ENCODE data around the gene TALDO1. TPM values are rescaled to one million over a fixed set of nuclear protein-coding genes. Genes with fewer than 3 reads are reported as not detected.

TALDO1 gene
- total RNA-seq, 1 donor from 2014 or later, result 101 TPM

- Histone ChIP-seq H3K4me3 (peak overlapping the region; percentile 81), H3K4me1 (peaks cover 42% of the 10 kb centered on the region), H3K27ac (replicated peaks) (peak overlapping the region; percentile 85), H3K36me3 (peaks cover 26% of the 10 kb centered on the region), H3K9me3 (replicated peaks) (no peaks in the 10 kb centered on the region), H3K27me3 (ENCODE audit: low read depth) (no peaks in the 10 kb centered on the region)
- DNase-seq, result no peak
- TF ChIP-seq, protein P1, sequence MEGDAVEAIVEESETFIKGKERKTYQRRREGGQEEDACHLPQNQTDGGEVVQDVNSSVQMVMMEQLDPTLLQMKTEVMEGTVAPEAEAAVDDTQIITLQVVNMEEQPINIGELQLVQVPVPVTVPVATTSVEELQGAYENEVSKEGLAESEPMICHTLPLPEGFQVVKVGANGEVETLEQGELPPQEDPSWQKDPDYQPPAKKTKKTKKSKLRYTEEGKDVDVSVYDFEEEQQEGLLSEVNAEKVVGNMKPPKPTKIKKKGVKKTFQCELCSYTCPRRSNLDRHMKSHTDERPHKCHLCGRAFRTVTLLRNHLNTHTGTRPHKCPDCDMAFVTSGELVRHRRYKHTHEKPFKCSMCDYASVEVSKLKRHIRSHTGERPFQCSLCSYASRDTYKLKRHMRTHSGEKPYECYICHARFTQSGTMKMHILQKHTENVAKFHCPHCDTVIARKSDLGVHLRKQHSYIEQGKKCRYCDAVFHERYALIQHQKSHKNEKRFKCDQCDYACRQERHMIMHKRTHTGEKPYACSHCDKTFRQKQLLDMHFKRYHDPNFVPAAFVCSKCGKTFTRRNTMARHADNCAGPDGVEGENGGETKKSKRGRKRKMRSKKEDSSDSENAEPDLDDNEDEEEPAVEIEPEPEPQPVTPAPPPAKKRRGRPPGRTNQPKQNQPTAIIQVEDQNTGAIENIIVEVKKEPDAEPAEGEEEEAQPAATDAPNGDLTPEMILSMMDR (IDR thresholded peaks at IDR 0.05; ENCODE audit: borderline replicate concordance), result no peak
- intact Hi-C loops (cut with micrococcal nuclease), result no loop called here
These were observed 49.5 kb downstream of the TALDO1 start for GRCh38 chr11:796565-797295.

- intact Hi-C loops (cut with micrococcal nuclease), result no loop called here
- H3K4me1 ChIP-seq, result peaks cover 44% of the 10 kb centered on the region
- H3K9me3 ChIP-seq (replicated peaks), result no peaks in the 10 kb centered on the region
- TF ChIP-seq, protein P1 (IDR thresholded peaks at IDR 0.05; ENCODE audit: borderline replicate concordance), result no peak
- H3K27me3 ChIP-seq (ENCODE audit: low read depth), result no peaks in the 10 kb centered on the region
- peak overlapping the region; percentile 85 for H3K27ac ChIP-seq (replicated peaks)
- peaks cover 28% of the 10 kb centered on the region for H3K36me3 ChIP-seq
- peak overlapping the region; percentile 81 for H3K4me3 ChIP-seq
- DNase-seq, result peak; percentile 66
These were observed 50.2 kb downstream of the TALDO1 start for GRCh38 chr11:797296-798092.

DNA sequence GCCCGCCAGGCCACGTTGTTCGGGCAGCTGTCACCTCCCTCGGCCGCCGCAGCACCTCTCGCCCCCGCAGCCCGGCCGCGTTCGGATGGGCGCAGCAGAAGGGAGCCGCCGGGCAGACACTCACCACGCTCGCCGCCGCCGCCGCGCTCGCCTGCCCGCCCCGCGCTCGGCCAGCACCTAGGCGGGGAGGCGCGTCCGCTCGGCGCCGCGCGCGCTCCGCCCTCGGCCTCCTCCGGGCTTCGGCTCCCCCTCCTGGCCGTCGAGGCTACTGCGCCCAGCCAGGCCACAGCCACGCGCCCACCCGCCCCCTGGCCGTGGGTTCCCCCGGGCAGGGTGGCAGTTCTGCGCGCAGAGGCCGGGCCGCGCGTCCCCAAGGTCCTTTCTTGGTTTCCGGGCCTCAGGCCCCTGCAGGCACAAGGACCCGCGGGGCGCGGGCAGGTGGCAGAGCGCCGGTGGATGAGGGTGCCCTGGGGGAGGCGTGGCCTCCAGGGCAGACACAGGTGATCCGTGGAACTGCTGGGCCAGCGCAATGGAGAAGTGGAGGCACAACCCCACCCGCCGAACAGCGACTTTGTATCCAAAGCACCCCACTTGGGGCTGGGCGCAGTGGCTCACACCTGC is 50.9 kb downstream of the TALDO1 start, which contains the start of gene SLC25A22:
Gene SLC25A22 (minus strand): TSS at position 189 of the 621 bp plus-strand sequence. CDS start 3,275 bp downstream, outside the sequence.
- H3K27me3 ChIP-seq (ENCODE audit: low read depth), result no peaks in the 10 kb centered on the region
- peaks cover 51% of the 10 kb centered on the region for H3K4me1 ChIP-seq
- intact Hi-C loops (cut with micrococcal nuclease), result no loop called here
- TF ChIP-seq, protein P1 (IDR thresholded peaks at IDR 0.05; ENCODE audit: borderline replicate concordance), result peak; percentile 91
- peak; percentile 81 for DNase-seq
- H3K4me3 ChIP-seq, result peak within 1 kb of the TSS; percentile 81
- peaks cover 35% of the 10 kb centered on the region for H3K36me3 ChIP-seq
- H3K9me3 ChIP-seq (replicated peaks), result no peaks in the 10 kb centered on the region
- peak within 1 kb of the TSS; percentile 85 for H3K27ac ChIP-seq (replicated peaks)

DNA sequence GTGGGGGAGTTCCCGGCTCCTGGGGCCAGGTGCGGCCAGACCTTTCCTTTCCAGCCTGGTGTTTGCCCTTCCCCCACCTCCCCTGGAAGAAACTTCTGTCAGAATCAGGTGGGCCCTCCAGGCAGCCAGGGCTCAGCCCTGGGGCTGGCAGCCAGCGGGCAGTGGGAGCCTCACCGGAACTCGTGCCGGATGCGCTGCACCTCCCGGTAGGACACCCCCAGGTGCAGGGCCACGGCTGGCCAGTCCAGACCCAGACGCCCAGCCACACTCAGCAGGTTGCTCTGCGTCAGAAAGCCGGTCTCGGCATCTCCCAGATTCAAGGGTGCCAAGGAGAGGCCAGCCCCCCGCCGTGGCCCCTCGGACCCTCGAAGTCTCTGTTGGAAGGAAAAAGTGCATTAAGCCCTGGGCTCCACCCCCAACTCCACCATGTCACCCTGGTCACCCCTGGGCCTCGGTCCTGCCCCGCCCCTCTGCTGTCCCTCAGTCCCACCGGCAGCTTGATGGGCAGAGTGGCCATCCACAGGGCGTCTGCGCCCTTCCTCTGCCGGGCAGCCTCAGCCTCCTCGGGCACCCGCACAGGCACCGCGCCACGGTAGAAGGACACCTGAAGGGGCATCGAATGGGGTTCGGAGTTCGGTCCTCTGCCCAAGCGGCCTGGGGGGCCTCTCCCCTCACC is 52.5 kb downstream of the TALDO1 start:
- Histone ChIP-seq H3K4me3 (no peak overlapping the region), H3K4me1 (peaks cover 63% of the 10 kb centered on the region), H3K27me3 (ENCODE audit: low read depth) (no peaks in the 10 kb centered on the region), H3K9me3 (replicated peaks) (no peaks in the 10 kb centered on the region), H3K36me3 (peaks cover 36% of the 10 kb centered on the region), H3K27ac (replicated peaks) (no peak overlapping the region)
- DNase-seq, result no peak
- intact Hi-C loops (cut with micrococcal nuclease), result no loop called here
- TF ChIP-seq, protein P1 (IDR thresholded peaks at IDR 0.05; ENCODE audit: borderline replicate concordance), result no peak

- Histone ChIP-seq H3K4me3 (no peak overlapping the region), H3K27me3 (ENCODE audit: low read depth) (no peaks in the 10 kb centered on the region), H3K27ac (replicated peaks) (no peak overlapping the region), H3K4me1 (peaks cover 61% of the 10 kb centered on the region), H3K9me3 (replicated peaks) (no peaks in the 10 kb centered on the region), H3K36me3 (peaks cover 36% of the 10 kb centered on the region)
- DNase-seq, result no peak
- intact Hi-C loops (cut with micrococcal nuclease), result no loop called here
- TF ChIP-seq, protein P1 (IDR thresholded peaks at IDR 0.05; ENCODE audit: borderline replicate concordance), result no peak
These were observed 53.2 kb downstream of the TALDO1 start for GRCh38 chr11:800473-800872.

Data from left ventricle myocardium inferior (tissue), 1 donor.